ENCODE measurements around the gene BCL11A.

DNA sequence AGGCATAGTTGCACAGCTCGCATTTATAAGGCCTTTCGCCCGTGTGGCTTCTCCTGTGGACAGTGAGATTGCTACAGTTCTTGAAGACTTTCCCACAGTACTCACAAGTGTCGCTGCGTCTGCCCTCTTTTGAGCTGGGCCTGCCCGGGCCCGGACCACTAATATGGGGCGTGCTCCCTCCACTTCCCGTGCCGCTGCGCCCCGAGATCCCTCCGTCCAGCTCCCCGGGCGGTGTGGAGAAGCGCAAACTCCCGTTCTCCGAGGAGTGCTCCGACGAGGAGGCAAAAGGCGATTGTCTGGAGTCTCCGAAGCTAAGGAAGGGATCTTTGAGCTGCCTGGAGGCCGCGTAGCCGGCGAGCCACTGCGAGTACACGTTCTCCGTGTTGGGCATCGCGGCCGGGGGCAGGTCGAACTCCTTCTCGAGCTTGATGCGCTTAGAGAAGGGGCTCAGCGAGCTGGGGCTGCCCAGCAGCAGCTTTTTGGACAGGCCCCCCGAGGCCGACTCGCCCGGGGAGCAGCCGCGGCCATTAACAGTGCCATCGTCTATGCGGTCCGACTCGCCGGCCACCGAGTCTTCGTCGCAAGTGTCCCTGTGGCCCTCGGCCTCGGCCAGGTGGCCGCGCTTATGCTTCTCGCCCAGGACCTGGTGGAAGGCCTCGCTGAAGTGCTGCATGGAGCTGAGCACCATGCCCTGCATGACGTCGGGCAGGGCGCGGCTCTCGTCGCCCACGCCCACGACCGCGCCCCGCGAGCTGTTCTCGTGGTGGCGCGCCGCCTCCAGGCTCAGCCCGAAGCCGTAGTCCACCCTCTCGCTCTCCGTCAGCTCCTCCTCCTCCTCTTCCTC, 92.7 kb downstream of the BCL11A start:
- TF ChIP-seq, protein P1, sequence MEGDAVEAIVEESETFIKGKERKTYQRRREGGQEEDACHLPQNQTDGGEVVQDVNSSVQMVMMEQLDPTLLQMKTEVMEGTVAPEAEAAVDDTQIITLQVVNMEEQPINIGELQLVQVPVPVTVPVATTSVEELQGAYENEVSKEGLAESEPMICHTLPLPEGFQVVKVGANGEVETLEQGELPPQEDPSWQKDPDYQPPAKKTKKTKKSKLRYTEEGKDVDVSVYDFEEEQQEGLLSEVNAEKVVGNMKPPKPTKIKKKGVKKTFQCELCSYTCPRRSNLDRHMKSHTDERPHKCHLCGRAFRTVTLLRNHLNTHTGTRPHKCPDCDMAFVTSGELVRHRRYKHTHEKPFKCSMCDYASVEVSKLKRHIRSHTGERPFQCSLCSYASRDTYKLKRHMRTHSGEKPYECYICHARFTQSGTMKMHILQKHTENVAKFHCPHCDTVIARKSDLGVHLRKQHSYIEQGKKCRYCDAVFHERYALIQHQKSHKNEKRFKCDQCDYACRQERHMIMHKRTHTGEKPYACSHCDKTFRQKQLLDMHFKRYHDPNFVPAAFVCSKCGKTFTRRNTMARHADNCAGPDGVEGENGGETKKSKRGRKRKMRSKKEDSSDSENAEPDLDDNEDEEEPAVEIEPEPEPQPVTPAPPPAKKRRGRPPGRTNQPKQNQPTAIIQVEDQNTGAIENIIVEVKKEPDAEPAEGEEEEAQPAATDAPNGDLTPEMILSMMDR (IDR thresholded peaks at IDR 0.05; ENCODE audit: low read depth, low read length, missing input control) = no peak
- no peak for TF ChIP-seq TAF1 (conservative IDR thresholded peaks at IDR 0.05)
- TF ChIP-seq, protein P2, sequence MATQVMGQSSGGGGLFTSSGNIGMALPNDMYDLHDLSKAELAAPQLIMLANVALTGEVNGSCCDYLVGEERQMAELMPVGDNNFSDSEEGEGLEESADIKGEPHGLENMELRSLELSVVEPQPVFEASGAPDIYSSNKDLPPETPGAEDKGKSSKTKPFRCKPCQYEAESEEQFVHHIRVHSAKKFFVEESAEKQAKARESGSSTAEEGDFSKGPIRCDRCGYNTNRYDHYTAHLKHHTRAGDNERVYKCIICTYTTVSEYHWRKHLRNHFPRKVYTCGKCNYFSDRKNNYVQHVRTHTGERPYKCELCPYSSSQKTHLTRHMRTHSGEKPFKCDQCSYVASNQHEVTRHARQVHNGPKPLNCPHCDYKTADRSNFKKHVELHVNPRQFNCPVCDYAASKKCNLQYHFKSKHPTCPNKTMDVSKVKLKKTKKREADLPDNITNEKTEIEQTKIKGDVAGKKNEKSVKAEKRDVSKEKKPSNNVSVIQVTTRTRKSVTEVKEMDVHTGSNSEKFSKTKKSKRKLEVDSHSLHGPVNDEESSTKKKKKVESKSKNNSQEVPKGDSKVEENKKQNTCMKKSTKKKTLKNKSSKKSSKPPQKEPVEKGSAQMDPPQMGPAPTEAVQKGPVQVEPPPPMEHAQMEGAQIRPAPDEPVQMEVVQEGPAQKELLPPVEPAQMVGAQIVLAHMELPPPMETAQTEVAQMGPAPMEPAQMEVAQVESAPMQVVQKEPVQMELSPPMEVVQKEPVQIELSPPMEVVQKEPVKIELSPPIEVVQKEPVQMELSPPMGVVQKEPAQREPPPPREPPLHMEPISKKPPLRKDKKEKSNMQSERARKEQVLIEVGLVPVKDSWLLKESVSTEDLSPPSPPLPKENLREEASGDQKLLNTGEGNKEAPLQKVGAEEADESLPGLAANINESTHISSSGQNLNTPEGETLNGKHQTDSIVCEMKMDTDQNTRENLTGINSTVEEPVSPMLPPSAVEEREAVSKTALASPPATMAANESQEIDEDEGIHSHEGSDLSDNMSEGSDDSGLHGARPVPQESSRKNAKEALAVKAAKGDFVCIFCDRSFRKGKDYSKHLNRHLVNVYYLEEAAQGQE (IDR thresholded peaks at IDR 0.05) = no peak
- no peak for TF ChIP-seq JUND (IDR thresholded peaks at IDR 0.05)
- no peak for TF ChIP-seq GABPA (IDR thresholded peaks at IDR 0.05 in 1 of 2, conservative IDR thresholded peaks at IDR 0.05 in 1 of 2)
- TF ChIP-seq YY1 (IDR thresholded peaks at IDR 0.05) = no peak
- TF ChIP-seq ZBTB33 (IDR thresholded peaks at IDR 0.05) = no peak
- TF ChIP-seq, protein P3, sequence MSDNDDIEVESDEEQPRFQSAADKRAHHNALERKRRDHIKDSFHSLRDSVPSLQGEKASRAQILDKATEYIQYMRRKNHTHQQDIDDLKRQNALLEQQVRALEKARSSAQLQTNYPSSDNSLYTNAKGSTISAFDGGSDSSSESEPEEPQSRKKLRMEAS (IDR thresholded peaks at IDR 0.05) = no peak
- TF ChIP-seq RAD21 (IDR thresholded peaks at IDR 0.05) = no peak
- no peak for TF ChIP-seq ATF3 (IDR thresholded peaks at IDR 0.05)
- TF ChIP-seq SP1 (IDR thresholded peaks at IDR 0.05) = no peak

All from liver (tissue), 3 donors.